Endothelial cell of umbilical vein (primary cell): ENCODE data around the gene FLT1. TPM values are rescaled to one million over a fixed set of nuclear protein-coding genes. Genes with fewer than 3 reads are reported as not detected.

Source experiments
- BruUV-seq: library from RNA; stranded (reverse); fragments of 400-500 nt; replicated peaks from 2 replicates; lab custom pipeline; 2021; lab: Mats Ljungman, UMichigan
- CTCF ChIA-PET: fragments of 300-600, 350-600 bp; sonication (Branson Sonifier 250); formaldehyde crosslinking; loops from one replicate; lab custom pipeline; 2021; ENCODE audit warnings: antibody characterized with exemption, inconsistent platforms; lab: Charles Lee
- POLR2A ChIA-PET: fragments of 300-600, 350-600 bp; sonication (Branson Sonifier 250); formaldehyde crosslinking; loops from one replicate; lab custom pipeline; 2021; ENCODE audit warnings: antibody characterized with exemption, inconsistent platforms; lab: Charles Lee
- DNase-seq: peaks from one replicate; pipeline ENCODE4 v3.0.0-alpha.2; 2011; ENCODE audit warnings: low read depth, low spot score
- FAIRE-seq: peaks from 2 replicates; lab custom pipeline; 2011; peaks lifted over from hg19 to GRCh38; lab: Jason Lieb, UNC
- H2AFZ ChIP-seq: 2 replicates; pipeline ENCODE4 v1.6.0; 2012; ENCODE audit warnings: low read depth, low read length, control low read depth, inconsistent platforms
- H3K27ac ChIP-seq: 2 replicates; pipeline ENCODE4 v1.5.1; 2011; ENCODE audit warnings: low read depth, mild to moderate bottlenecking, control low read depth, low read length, moderate library complexity; ENCODE audit not compliant: insufficient read depth
- H3K27me3 ChIP-seq, 2 experiments: 2 replicates each; pipeline versions ENCODE4 v1.6.0 to v1.6.1; 2011; ENCODE audit warnings: low read length in 2 of 2, mixed read lengths in 1 of 2; ENCODE audit not compliant: control insufficient read depth in 2 of 2, insufficient read depth in 2 of 2
- H3K36me3 ChIP-seq, 2 experiments: 2 replicates in 1 of 2; 3 replicates in 1 of 2; pipeline ENCODE4 v1.5.1; 2011; ENCODE audit warnings: low read length in 2 of 2, mild to moderate bottlenecking in 1 of 2, moderate library complexity in 1 of 2; ENCODE audit not compliant: control insufficient read depth in 2 of 2, insufficient read depth in 2 of 2; ENCODE audit errors: extremely low read depth in 1 of 2
- H3K4me1 ChIP-seq: 3 replicates; pipeline ENCODE4 v1.5.1; 2011; ENCODE audit warnings: mild to moderate bottlenecking, low read length; ENCODE audit not compliant: control insufficient read depth, insufficient read depth; ENCODE audit errors: extremely low read depth
- H3K4me2 ChIP-seq: 2 replicates; pipeline ENCODE4 v1.6.1; 2011; ENCODE audit warnings: low read length, control low read depth, mixed read lengths; ENCODE audit not compliant: insufficient read depth
- H3K4me3 ChIP-seq, 3 experiments: fragments of 200-600 bp in 1 of 3; sonication (generic), shearing (Covaris generic) in 1 of 3; replicated peaks in 1 of 3; 2 replicates each; pipeline ENCODE4 v1.5.1; 2011 to 2016; ENCODE audit warnings: control low read depth in 3 of 3, low read length in 3 of 3, mild to moderate bottlenecking in 2 of 3, inconsistent platforms in 1 of 3, low read depth in 1 of 3, moderate library complexity in 1 of 3; ENCODE audit not compliant: insufficient read depth in 1 of 3
- H3K79me2 ChIP-seq: 2 replicates; pipeline ENCODE4 v1.6.0; 2012; ENCODE audit warnings: low read length, inconsistent platforms; ENCODE audit not compliant: control insufficient read depth, insufficient read depth
- H3K9ac ChIP-seq: replicated peaks from 2 replicates; pipeline ENCODE3; 2011; ENCODE audit warnings: low read length, control low read depth; ENCODE audit not compliant: insufficient read depth; ENCODE audit errors: extremely low read depth
- H3K9me1 ChIP-seq: replicated peaks from 3 replicates; pipeline ENCODE4 v1.6.0; 2011; ENCODE audit warnings: mild to moderate bottlenecking, low read length; ENCODE audit not compliant: control insufficient read depth, insufficient read depth; ENCODE audit errors: extremely low read depth
- H3K9me3 ChIP-seq: replicated peaks from 2 replicates; pipeline ENCODE4 v1.5.1; 2012; ENCODE audit warnings: low read length, inconsistent platforms; ENCODE audit not compliant: control insufficient read depth, insufficient read depth
- H4K20me1 ChIP-seq: replicated peaks from 2 replicates; pipeline ENCODE3; 2011; ENCODE audit warnings: mild to moderate bottlenecking, low read length; ENCODE audit not compliant: control insufficient read depth, insufficient read depth; ENCODE audit errors: extremely low read depth
- EZH2 ChIP-seq: IDR thresholded peaks from 2 replicates; pipeline ENCODE4 v1.6.1; 2012; ENCODE audit warnings: borderline replicate concordance, low read depth, mild to moderate bottlenecking, moderate library complexity, low read length, inconsistent platforms; ENCODE audit not compliant: severe bottlenecking
- FOS ChIP-seq: IDR thresholded peaks from 2 replicates; pipeline ENCODE4 v1.6.1; 2011; ENCODE audit warnings: mild to moderate bottlenecking, low read length, moderate library complexity, borderline replicate concordance; ENCODE audit not compliant: insufficient read depth
- GATA2 ChIP-seq: IDR thresholded peaks from 2 replicates; pipeline ENCODE4 v1.7.0; 2011; ENCODE audit warnings: low read depth, mild to moderate bottlenecking, moderate library complexity, mixed read lengths, low read length; ENCODE audit not compliant: insufficient read length, insufficient read depth
- JUN ChIP-seq: IDR thresholded peaks from 2 replicates; pipeline ENCODE4 v1.6.1; 2011; ENCODE audit warnings: borderline replicate concordance, low read depth; ENCODE audit not compliant: insufficient read length, insufficient read depth
- MYC ChIP-seq: IDR thresholded peaks from one replicate; pipeline ENCODE4 v1.6.1; 2011; ENCODE audit warnings: mild to moderate bottlenecking, low read depth, low read length
- POLR2A ChIP-seq: IDR thresholded peaks from 2 replicates; pipeline ENCODE4 v1.6.1; 2012; ENCODE audit warnings: low read depth, mild to moderate bottlenecking, control low read depth, low read length
- POLR2AphosphoS5 ChIP-seq: IDR thresholded peaks from 2 replicates; pipeline ENCODE4 v1.6.1; 2012; ENCODE audit warnings: low read depth, mild to moderate bottlenecking, control low read depth, low read length, moderate library complexity; ENCODE audit not compliant: insufficient read depth
- dilution Hi-C: fragments of 300-500 bp; cut with MboI; formaldehyde crosslinking; loops from one replicate; pipeline ENCODE4 v1.15.0; 2019; ENCODE audit warnings: low sequenced_read_pairs; ENCODE audit not compliant: extremely low pct_ligation_motif_present
- intact Hi-C: fragments of 100-400 bp; cut with micrococcal nuclease; formaldehyde crosslinking; loops from one replicate; pipeline ENCODE4 v1.10.0; 2022
- polyA plus RNA-seq, 4 experiments: library from polyadenylated mRNA; depleted of rRNA in 3 of 4; stranded (reverse) in 3 of 4; unstranded in 1 of 4; fragments of >200 nt; gene quantifications; 2 replicates each; pipeline versions ENCODE4 v1.2.1 to v1.2.3, GENCODE V29; 2011 to 2012; ENCODE audit warnings: missing spikeins in 1 of 4
- total RNA-seq: library from RNA; stranded (reverse); gene quantifications from 2 replicates; pipeline ENCODE4 v1.2.3, GENCODE V29; 2021
- TF ChIP-seq, protein P1 (sequence below): IDR thresholded peaks from 2 replicates; pipeline ENCODE4 v1.6.1; 2011; ENCODE audit not compliant: insufficient read depth, insufficient read length
- TF ChIP-seq, protein P2 (sequence below), 2 donors: IDR thresholded peaks; 1 replicate in 1 of 2; 2 replicates in 1 of 2; pipeline ENCODE4 v1.5.1; 2011; ENCODE audit warnings: low read length in 2 of 2, mild to moderate bottlenecking in 2 of 2, moderate library complexity in 2 of 2, control low read depth in 1 of 2, inconsistent platforms in 1 of 2, low read depth in 1 of 2; ENCODE audit not compliant: insufficient read depth in 1 of 2; ENCODE audit errors: extremely low read depth in 1 of 2

FLT1 gene
- total and polyA plus RNA-seq, 2 donors (not counting 3 experiments of a cell fraction or from before 2014, with no cell fraction given), result 16.0 to 104 TPM

DNA sequence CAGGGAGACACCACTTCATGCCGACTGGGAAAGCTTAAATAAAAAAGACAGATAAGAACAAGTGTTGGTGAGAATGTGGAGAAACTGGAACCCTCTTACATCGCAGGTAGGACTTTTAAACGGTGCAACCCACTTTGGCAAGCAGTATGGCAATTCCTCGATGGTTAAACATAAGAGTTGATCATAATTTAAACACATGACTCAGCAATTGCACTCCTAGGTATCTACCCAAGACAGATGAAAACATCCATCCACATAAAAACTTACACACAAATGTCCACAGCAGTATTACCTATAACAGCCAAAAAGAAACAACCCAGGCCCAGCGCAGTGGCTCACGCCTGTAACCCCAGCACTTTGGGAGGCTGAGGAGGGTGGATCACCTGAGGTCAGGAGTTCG is 21.9 kb downstream of the FLT1 start:
- H3K9ac ChIP-seq, result no peak overlapping the region
- dilution Hi-C loops (no loop called here), intact Hi-C loops (no loop called here)
- no peak overlapping the region for H3K27ac ChIP-seq
- no peaks in the 10 kb centered on the region for H3K9me1 ChIP-seq
- FAIRE-seq, result no peak
- peaks cover 79% of the 10 kb centered on the region for H3K79me2 ChIP-seq
- no TSS peak for BruUV-seq
- TF ChIP-seq EZH2 (no peak), MYC (no peak), FOS (no peak), GATA2 (no peak), JUN (no peak), POLR2AphosphoS5 (no peak), POLR2A (no peak)
- TF ChIP-seq, protein P1, sequence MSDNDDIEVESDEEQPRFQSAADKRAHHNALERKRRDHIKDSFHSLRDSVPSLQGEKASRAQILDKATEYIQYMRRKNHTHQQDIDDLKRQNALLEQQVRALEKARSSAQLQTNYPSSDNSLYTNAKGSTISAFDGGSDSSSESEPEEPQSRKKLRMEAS, result no peak
- TF ChIP-seq, protein P2, sequence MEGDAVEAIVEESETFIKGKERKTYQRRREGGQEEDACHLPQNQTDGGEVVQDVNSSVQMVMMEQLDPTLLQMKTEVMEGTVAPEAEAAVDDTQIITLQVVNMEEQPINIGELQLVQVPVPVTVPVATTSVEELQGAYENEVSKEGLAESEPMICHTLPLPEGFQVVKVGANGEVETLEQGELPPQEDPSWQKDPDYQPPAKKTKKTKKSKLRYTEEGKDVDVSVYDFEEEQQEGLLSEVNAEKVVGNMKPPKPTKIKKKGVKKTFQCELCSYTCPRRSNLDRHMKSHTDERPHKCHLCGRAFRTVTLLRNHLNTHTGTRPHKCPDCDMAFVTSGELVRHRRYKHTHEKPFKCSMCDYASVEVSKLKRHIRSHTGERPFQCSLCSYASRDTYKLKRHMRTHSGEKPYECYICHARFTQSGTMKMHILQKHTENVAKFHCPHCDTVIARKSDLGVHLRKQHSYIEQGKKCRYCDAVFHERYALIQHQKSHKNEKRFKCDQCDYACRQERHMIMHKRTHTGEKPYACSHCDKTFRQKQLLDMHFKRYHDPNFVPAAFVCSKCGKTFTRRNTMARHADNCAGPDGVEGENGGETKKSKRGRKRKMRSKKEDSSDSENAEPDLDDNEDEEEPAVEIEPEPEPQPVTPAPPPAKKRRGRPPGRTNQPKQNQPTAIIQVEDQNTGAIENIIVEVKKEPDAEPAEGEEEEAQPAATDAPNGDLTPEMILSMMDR (IDR thresholded peaks at IDR 0.05; ENCODE audit: extremely low read depth in 1 of 2, insufficient read depth in 1 of 2, low read depth in 1 of 2, low read length in 2 of 2), result no peak
- CTCF ChIA-PET, result interaction anchor here (0.6 kb wide), 1 partner anchor 10 kb away, joined by 4 read pairs; no protein-coding TSS in a partner anchor
- H2AFZ ChIP-seq, result no peak overlapping the region
- POLR2A ChIA-PET, result no interaction called here
- H3K9me3 ChIP-seq, result no peaks in the 10 kb centered on the region
- no peak overlapping the region for H3K4me2 ChIP-seq
- peaks cover 44% of the 10 kb centered on the region for H3K4me1 ChIP-seq
- DNase-seq, result no peak
- no peaks in the 10 kb centered on the region for H4K20me1 ChIP-seq
- no peak overlapping the region for H3K4me3 ChIP-seq
- H3K36me3 ChIP-seq, result no peaks in the 10 kb centered on the region
- no peaks in the 10 kb centered on the region for H3K27me3 ChIP-seq
